Testis (tissue), 3 donors: ENCODE data around the gene TRH. TPM values are rescaled to one million over a fixed set of nuclear protein-coding genes. Genes with fewer than 3 reads are reported as not detected.

Experiments
- DNase-seq: peaks from one replicate; pipeline ENCODE4 v3.0.0-alpha.2; 2019
- H3K27ac ChIP-seq, 2 donors: fragments of 200-600 bp; sonication (generic); one replicate each; pipeline ENCODE4 v1.5.1; 2019
- H3K27me3 ChIP-seq: fragments of 200-600 bp; sonication (generic); one replicate; pipeline ENCODE4 v1.5.1; 2019
- H3K36me3 ChIP-seq: fragments of 200-600 bp; sonication (generic); one replicate; pipeline ENCODE4 v1.5.1; 2017; ENCODE audit warnings: low read depth; ENCODE audit errors: missing control alignments
- H3K4me1 ChIP-seq: fragments of 200-600 bp; sonication (generic); one replicate; pipeline ENCODE4 v1.5.1; 2019
- H3K4me3 ChIP-seq, 2 donors: fragments of 200-600 bp; sonication (generic); one replicate each; pipeline ENCODE4 v1.5.1; 2017 to 2019
- H3K9me3 ChIP-seq: fragments of 200-600 bp; sonication (generic); one replicate; pipeline ENCODE4 v1.5.1; 2017
- CTCF ChIP-seq, 3 experiments: fragments of 450-650 bp in 2 of 3; fragments of 200-600 bp in 1 of 3; sonication (generic) in 1 of 3; IDR thresholded peaks; one replicate each; pipeline ENCODE4 v1.5.1; 2016 to 2019; ENCODE audit warnings: antibody characterized with exemption in 3 of 3, mild to moderate bottlenecking in 2 of 3, moderate library complexity in 1 of 3
- POLR2A ChIP-seq: fragments of 450-650 bp; IDR thresholded peaks from one replicate; pipeline ENCODE4 v1.6.1; 2017; ENCODE audit warnings: antibody characterized with exemption, mild to moderate bottlenecking, moderate library complexity
- WGBS, 2 donors: methylation state at CpG; one replicate each; pipeline ENCODE4 v1.1.5; 2018; 5-methylcytosine and 5-hydroxymethylcytosine counted together
- intact Hi-C: fragments of 100-400 bp; cut with DNase I; formaldehyde crosslinking; loops from one replicate; pipeline ENCODE4 v1.15.1; 2023; ENCODE audit warnings: low total_unique reads
- polyA plus RNA-seq: library from polyadenylated mRNA; stranded (reverse); fragments of 350-450 nt; fragmentation: Illumina TruSeq; extraction: RNeasy Lipid Tissue Mini Kit (QIAGEN cat#74804); gene quantifications from one replicate; pipeline ENCODE4 v1.2.3, GENCODE V29; 2014; ENCODE audit warnings: low read depth, low replicate concordance; ENCODE audit not compliant: insufficient read depth
- total RNA-seq, 2 donors: library from RNA; depleted of rRNA; stranded (reverse); fragments of >200 nt; gene quantifications; one replicate each; pipeline ENCODE4 v1.2.3, GENCODE V29; 2016

Gene TRH
- total and polyA plus RNA-seq, 3 donors from 2014 or later: 0.87 to 2.1 (median 1.8) TPM

GRCh38 chr3:129965937-129966336 lies 8.6 kb upstream of the TRH start:
- H3K27ac ChIP-seq: no peak overlapping the region
- no peaks in the 10 kb centered on the region for H3K27me3 ChIP-seq
- no peaks in the 10 kb centered on the region for H3K36me3 ChIP-seq
- intact Hi-C loops: no loop called here
- H3K4me3 ChIP-seq: no peak overlapping the region
- DNase-seq: no peak
- TF ChIP-seq CTCF (IDR thresholded peaks at IDR 0.05) (no peak), POLR2A (no peak)
- H3K4me1 ChIP-seq: no peaks in the 10 kb centered on the region
- WGBS, 2 donors: 67 to 83% methylated on average over 2 of the region's 2 CpGs
- H3K9me3 ChIP-seq: no peaks in the 10 kb centered on the region

GRCh38 chr3:129966876-129967275 lies 7.6 kb upstream of the TRH start:
- no peak overlapping the region for H3K27ac ChIP-seq
- H3K9me3 ChIP-seq: no peaks in the 10 kb centered on the region
- no peak overlapping the region for H3K4me3 ChIP-seq
- H3K36me3 ChIP-seq: no peaks in the 10 kb centered on the region
- TF ChIP-seq CTCF (IDR thresholded peaks at IDR 0.05) (no peak), POLR2A (no peak)
- WGBS, 2 donors: 75 to 83% methylated on average over 4 of the region's 4 CpGs
- intact Hi-C loops: no loop called here
- no peaks in the 10 kb centered on the region for H3K4me1 ChIP-seq
- DNase-seq: no peak
- H3K27me3 ChIP-seq: no peaks in the 10 kb centered on the region

GRCh38 chr3:129967761-129968160 lies 6.8 kb upstream of the TRH start:
- Histone ChIP-seq H3K27me3 (no peaks in the 10 kb centered on the region), H3K9me3 (no peaks in the 10 kb centered on the region), H3K36me3 (no peaks in the 10 kb centered on the region), H3K4me1 (no peaks in the 10 kb centered on the region), H3K4me3 (no peak overlapping the region), H3K27ac (no peak overlapping the region)
- intact Hi-C loops: no loop called here
- no peak for DNase-seq
- 74 to 75% methylated on average over 5 of the region's 5 CpGs for WGBS, 2 donors
- TF ChIP-seq POLR2A (no peak), CTCF (IDR thresholded peaks at IDR 0.05) (no peak)

- no peak overlapping the region for H3K4me3 ChIP-seq
- intact Hi-C loops: no loop called here
- no peaks in the 10 kb centered on the region for H3K9me3 ChIP-seq
- no peak for TF ChIP-seq POLR2A
- TF ChIP-seq CTCF (IDR thresholded peaks at IDR 0.05): no peak
- 64 to 66% methylated on average over 7 to 8 of the region's 8 CpGs for WGBS, 2 donors
- H3K27ac ChIP-seq: no peak overlapping the region
- H3K4me1 ChIP-seq: peaks cover 15% of the 10 kb centered on the region
- H3K36me3 ChIP-seq: no peaks in the 10 kb centered on the region
- no peak for DNase-seq
- no peaks in the 10 kb centered on the region for H3K27me3 ChIP-seq
These were observed 3.0 kb upstream of the TRH start for GRCh38 chr3:129971351-129972052.

GRCh38 chr3:129972301-129972700 lies 2.2 kb upstream of the TRH start:
- H3K27me3 ChIP-seq: no peaks in the 10 kb centered on the region
- H3K9me3 ChIP-seq: no peaks in the 10 kb centered on the region
- WGBS, 2 donors: 94 to 96% methylated on average over 2 of the region's 2 CpGs
- intact Hi-C loops: no loop called here
- no peaks in the 10 kb centered on the region for H3K36me3 ChIP-seq
- DNase-seq: no peak
- TF ChIP-seq POLR2A: no peak
- TF ChIP-seq CTCF (IDR thresholded peaks at IDR 0.05): no peak
- peaks cover 15% of the 10 kb centered on the region for H3K4me1 ChIP-seq
- H3K4me3 ChIP-seq: no peak overlapping the region
- H3K27ac ChIP-seq: no peak overlapping the region
